ENCODE results near the gene NMNAT2. TPM values are rescaled to one million over a fixed set of nuclear protein-coding genes. Genes with fewer than 3 reads are reported as not detected.

Gene NMNAT2
- total RNA-seq, 6 experiments from 2014 or later = 20.2 to 31.4 (median 23.8) TPM

DNA sequence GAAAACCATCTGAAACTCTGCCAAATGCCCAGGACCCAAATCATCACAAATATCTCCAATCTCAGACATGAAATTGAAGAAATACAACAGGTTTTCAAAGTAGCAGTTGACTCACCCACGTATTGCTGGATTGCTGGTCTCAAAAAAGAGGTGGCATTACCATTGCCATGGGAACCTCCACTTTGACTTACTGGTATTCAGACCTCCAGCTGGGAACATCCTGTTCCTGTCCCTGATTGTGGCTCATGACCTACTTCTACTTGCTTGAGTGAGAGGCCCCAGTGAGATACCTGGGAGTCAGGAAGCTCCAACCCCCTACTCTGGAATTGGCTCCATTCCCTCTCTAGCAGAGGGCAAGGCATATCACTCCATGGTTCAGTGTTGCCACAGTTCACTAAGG is 64.6 kb downstream of the NMNAT2 start:
- DNase-seq = no peak
- Mint-ChIP-seq H3K36me3 (ENCODE audit: low read depth) (no peaks in the 10 kb centered on the region), H3K27me3 (ENCODE audit: insufficient read depth) (peaks cover 46% of the 10 kb centered on the region)

GRCh38 chr1:183349201-183349711 is 68.9 kb downstream of the NMNAT2 start:
- Mint-ChIP-seq H3K9me3 (no peaks in the 10 kb centered on the region), H3K4me1 (ENCODE audit: low read depth) (peaks cover 7% of the 10 kb centered on the region; the same call in 1 of the 2 replicates), H3K4me3 (no peak overlapping the region), H3K36me3 (ENCODE audit: low read depth) (no peaks in the 10 kb centered on the region), H3K27ac (no peak overlapping the region), H3K27me3 (ENCODE audit: insufficient read depth) (peaks cover 45% of the 10 kb centered on the region)
- TF ChIP-seq, protein P1, sequence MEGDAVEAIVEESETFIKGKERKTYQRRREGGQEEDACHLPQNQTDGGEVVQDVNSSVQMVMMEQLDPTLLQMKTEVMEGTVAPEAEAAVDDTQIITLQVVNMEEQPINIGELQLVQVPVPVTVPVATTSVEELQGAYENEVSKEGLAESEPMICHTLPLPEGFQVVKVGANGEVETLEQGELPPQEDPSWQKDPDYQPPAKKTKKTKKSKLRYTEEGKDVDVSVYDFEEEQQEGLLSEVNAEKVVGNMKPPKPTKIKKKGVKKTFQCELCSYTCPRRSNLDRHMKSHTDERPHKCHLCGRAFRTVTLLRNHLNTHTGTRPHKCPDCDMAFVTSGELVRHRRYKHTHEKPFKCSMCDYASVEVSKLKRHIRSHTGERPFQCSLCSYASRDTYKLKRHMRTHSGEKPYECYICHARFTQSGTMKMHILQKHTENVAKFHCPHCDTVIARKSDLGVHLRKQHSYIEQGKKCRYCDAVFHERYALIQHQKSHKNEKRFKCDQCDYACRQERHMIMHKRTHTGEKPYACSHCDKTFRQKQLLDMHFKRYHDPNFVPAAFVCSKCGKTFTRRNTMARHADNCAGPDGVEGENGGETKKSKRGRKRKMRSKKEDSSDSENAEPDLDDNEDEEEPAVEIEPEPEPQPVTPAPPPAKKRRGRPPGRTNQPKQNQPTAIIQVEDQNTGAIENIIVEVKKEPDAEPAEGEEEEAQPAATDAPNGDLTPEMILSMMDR (IDR thresholded peaks at IDR 0.05) = no peak
- DNase-seq = peak; percentile 70

More for the DNA sequence above, 64.6 kb downstream of the NMNAT2 start:
- Mint-ChIP-seq H3K27ac (no peak overlapping the region), H3K9me3 (no peaks in the 10 kb centered on the region; the same call in 1 of the 2 replicates), H3K4me1 (ENCODE audit: low read depth) (peaks cover 7% of the 10 kb centered on the region; the same call in 1 of the 2 replicates), H3K4me3 (no peak overlapping the region)
- TF ChIP-seq, protein P1 (IDR thresholded peaks at IDR 0.05) = no peak

DNA sequence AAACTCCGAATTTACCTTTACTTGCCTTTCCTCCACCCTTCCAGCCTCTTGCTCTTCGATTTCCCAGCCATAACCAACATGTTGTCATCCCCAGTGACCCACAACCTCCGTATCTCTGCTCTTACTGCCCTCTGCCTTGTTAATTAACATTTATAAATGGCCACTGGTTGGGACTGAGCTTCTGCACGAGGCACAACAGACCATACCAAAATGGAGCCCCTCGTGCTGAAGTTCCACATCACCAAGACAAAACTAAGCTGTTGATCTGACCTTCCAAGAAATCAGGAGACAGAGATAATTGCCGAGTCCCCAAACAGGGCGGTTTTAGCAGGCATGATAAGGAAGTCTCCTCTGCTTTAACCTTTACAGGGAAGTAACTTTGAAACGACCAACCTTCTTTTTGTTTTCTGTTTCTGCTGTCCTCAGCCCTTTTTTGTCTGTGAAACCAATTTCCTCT is 71.9 kb downstream of the NMNAT2 start:
- H3K4me3 Mint-ChIP-seq = no peak overlapping the region
- H3K27ac Mint-ChIP-seq = no peak overlapping the region
- no peaks in the 10 kb centered on the region for H3K9me3 Mint-ChIP-seq
- no peak for DNase-seq
- TF ChIP-seq, protein P1 (IDR thresholded peaks at IDR 0.05) = no peak
- peaks cover 30% of the 10 kb centered on the region for H3K27me3 Mint-ChIP-seq (ENCODE audit: insufficient read depth)
- H3K36me3 Mint-ChIP-seq (ENCODE audit: low read depth) = no peaks in the 10 kb centered on the region
- peaks cover 7% of the 10 kb centered on the region; the same call in 1 of the 2 replicates for H3K4me1 Mint-ChIP-seq (ENCODE audit: low read depth)

DNA sequence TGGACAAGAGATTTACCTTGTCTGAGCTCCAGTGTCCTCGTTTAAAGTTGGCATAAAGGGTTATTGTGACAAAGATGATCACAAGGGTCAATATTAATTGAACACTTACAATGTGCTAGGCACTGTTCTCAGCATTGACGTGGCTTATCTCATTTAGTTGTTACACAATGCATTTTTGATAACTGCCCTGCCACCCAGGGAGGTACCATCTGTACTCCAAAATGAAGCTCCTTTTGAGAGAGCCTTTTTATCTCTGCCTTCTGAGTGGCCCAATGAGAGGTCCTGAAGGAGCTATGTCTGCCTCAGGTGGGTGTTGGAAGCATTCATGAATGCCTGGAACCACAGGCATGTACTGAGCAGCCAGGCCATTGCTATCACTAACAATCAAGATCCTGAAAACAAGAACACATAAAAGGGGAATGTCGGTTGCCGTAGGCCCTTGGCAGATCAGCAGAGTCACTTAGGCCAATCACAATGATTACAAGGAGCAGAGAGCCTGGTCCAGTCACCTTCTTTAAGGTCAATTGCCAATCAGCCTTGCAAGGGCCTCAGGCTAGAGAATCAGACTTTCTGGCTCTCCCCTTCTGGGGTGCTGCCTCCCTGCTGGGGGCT is 78.5 kb downstream of the NMNAT2 start:
- H3K27me3 Mint-ChIP-seq (ENCODE audit: insufficient read depth) = peaks cover 18% of the 10 kb centered on the region
- no peaks in the 10 kb centered on the region for H3K36me3 Mint-ChIP-seq (ENCODE audit: low read depth)
- no peak overlapping the region for H3K4me3 Mint-ChIP-seq
- H3K4me1 Mint-ChIP-seq (ENCODE audit: low read depth) = no peaks in the 10 kb centered on the region
- H3K27ac Mint-ChIP-seq = no peak overlapping the region
- TF ChIP-seq, protein P1 (IDR thresholded peaks at IDR 0.05) = no peak
- DNase-seq = peak; percentile 10
- H3K9me3 Mint-ChIP-seq = no peaks in the 10 kb centered on the region

GRCh38 chr1:183331091-183331742 is 87.0 kb downstream of the NMNAT2 start:
- TF ChIP-seq, protein P1 (IDR thresholded peaks at IDR 0.05) = peak; percentile 11; the same call in 1 of the 2 replicates
- Mint-ChIP-seq H3K4me3 (no peak overlapping the region), H3K9me3 (no peaks in the 10 kb centered on the region), H3K27ac (no peak overlapping the region), H3K36me3 (ENCODE audit: low read depth) (no peaks in the 10 kb centered on the region), H3K27me3 (ENCODE audit: insufficient read depth) (peaks cover 53% of the 10 kb centered on the region), H3K4me1 (ENCODE audit: low read depth) (peaks cover 22% of the 10 kb centered on the region)
- no peak for DNase-seq
